Left ventricle myocardium inferior (tissue), 1 donor: ENCODE data around the gene CPT2. TPM values are rescaled to one million over a fixed set of nuclear protein-coding genes. Genes with fewer than 3 reads are reported as not detected.

Experiments used
- DNase-seq: peaks from one replicate; pipeline ENCODE4 v3.0.0-alpha.2; 2020
- H3K27ac ChIP-seq: fragments of 200-600 bp; replicated peaks from 2 replicates; pipeline ENCODE4 v1.8.0; 2021
- H3K27me3 ChIP-seq: fragments of 200-600 bp; 2 replicates; pipeline ENCODE4 v1.8.0; 2021; ENCODE audit warnings: low read depth
- H3K36me3 ChIP-seq: fragments of 200-600 bp; 2 replicates; pipeline ENCODE4 v1.8.0; 2021
- H3K4me1 ChIP-seq: fragments of 200-600 bp; 2 replicates; pipeline ENCODE4 v1.8.0; 2021
- H3K4me3 ChIP-seq: fragments of 200-600 bp; 2 replicates; pipeline ENCODE4 v1.8.0; 2021; ENCODE audit warnings: mild to moderate bottlenecking, moderate library complexity
- H3K9me3 ChIP-seq: fragments of 200-600 bp; replicated peaks from 2 replicates; pipeline ENCODE4 v1.8.0; 2021
- CTCF ChIP-seq: fragments of 200-600 bp; IDR thresholded peaks from 2 replicates; pipeline ENCODE4 v1.8.0; 2021; ENCODE audit warnings: antibody characterized with exemption, mild to moderate bottlenecking, borderline replicate concordance
- intact Hi-C: fragments of 100-400 bp; cut with micrococcal nuclease; formaldehyde crosslinking; loops from one replicate; pipeline ENCODE4 v1.11.0; 2022
- total RNA-seq: library from RNA; stranded (reverse); fragmentation: NEBNext Ultra II Directional; extraction: Animal tissue kit (Norgen Biotek cat#: 25700); gene quantifications from one replicate; pipeline ENCODE4 v1.2.1, GENCODE V29; 2021
- donor health status: DM: no; HTN: yes; CAD: no; lungs with severe emphysema.

The CPT2 gene
- total RNA-seq, 1 donor from 2014 or later: 31.7 TPM

DNA sequence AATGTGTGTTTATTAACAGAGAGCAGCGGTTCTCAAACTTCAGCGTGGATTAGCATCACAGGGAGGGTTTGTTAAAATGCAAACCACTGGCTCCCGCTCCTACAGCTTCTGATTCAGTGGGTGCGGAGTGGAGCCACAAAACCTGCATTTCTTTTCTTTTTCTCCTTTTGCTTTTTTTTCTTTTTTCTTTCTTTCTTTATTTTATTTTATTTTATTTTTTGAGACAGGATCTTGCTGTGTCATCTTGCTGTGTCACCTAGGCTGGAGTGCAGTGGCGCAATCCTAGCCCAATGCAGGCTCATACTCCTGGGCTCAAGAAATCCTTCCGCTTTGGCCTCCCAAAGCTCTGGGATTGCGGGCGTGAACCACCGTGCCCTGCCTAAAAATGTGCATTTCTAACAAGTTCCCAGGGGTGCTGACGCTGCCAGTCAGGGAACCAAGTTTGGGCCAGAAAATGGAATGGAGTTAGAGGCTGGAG is 33.3 kb upstream of the CPT2 start:
- Histone ChIP-seq H3K27ac (no peak overlapping the region), H3K4me3 (no peak overlapping the region), H3K9me3 (no peaks in the 10 kb centered on the region), H3K4me1 (no peaks in the 10 kb centered on the region), H3K27me3 (peaks cover 23% of the 10 kb centered on the region), H3K36me3 (no peaks in the 10 kb centered on the region)
- no peak for DNase-seq
- intact Hi-C loops: no loop called here
- no peak for TF ChIP-seq CTCF

DNA sequence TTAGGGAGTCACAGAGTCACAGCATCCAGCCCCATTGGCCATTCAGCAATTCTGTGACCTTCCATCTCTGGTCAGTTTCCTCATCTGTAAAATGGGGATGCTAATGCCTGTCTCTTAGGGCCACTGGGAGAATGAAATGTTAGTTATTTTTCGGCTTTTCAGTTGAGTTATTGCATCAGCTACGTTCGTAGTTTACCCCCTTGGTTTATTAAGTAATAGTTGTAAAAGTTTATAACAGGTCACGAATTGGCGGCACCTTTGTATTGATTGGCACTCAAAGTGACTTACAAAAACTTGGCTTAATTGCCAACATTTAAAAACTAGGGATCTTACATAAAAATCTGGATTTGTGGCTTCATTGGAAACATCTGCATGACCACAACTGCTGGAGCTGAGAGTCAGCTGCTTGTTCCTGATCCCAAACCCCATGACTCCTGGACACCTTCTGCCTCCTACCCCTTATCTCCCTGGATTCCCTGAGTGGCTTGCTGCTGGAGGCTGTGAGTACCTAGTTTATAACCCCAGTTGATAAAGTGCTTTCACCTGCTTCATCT is 31.1 kb upstream of the CPT2 start:
- Histone ChIP-seq H3K27me3 (peaks cover 23% of the 10 kb centered on the region), H3K27ac (no peak overlapping the region), H3K4me1 (no peaks in the 10 kb centered on the region), H3K36me3 (no peaks in the 10 kb centered on the region), H3K9me3 (no peaks in the 10 kb centered on the region), H3K4me3 (no peak overlapping the region)
- TF ChIP-seq CTCF: no peak
- no peak for DNase-seq
- intact Hi-C loops: no loop called here

DNA sequence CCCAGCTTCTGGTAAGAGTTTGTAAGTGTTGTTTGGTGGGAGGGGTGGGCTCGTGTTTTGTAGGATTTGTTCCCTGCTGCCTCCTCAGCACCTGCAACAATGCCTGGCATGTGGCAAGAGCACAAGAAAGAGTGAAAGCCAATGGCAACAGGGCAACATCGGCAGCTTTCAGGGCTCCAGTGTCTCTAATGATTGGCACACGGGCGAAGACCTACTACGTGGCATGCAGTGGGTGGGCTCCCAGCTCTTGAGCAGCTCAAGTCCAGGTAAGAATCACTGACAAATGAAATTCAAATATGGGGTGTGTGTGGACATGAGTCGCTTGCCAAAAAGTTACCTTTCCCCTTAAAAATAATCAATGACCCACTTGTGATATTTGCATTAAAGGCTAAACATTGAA is 30.3 kb upstream of the CPT2 start:
- TF ChIP-seq CTCF: no peak
- H3K9me3 ChIP-seq: no peaks in the 10 kb centered on the region
- no peaks in the 10 kb centered on the region for H3K36me3 ChIP-seq
- intact Hi-C loops: no loop called here
- DNase-seq: no peak
- H3K4me1 ChIP-seq: no peaks in the 10 kb centered on the region
- H3K27ac ChIP-seq: no peak overlapping the region
- H3K4me3 ChIP-seq: no peak overlapping the region
- peaks cover 18% of the 10 kb centered on the region for H3K27me3 ChIP-seq

DNA sequence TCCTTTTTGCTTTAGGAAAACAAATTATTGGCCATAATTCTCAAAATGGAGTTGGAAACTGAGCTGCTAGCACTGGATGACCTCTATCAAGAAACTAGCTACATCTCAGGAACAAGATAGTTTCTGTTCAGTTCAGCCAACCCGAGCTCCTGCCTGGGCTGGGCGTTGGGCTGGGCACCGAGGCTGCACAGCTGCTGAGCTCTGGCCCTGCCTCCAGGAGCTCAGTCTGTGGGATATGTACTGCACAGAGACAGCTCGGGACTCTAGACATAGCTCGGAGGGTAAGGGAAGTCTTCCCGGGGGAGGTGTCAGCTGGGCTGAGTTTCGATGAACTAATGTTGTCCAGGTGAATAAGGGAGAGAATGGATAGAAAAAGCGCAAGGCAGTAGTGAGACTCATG is 29.7 kb upstream of the CPT2 start:
- no peaks in the 10 kb centered on the region for H3K9me3 ChIP-seq
- TF ChIP-seq CTCF: no peak
- no peak overlapping the region for H3K27ac ChIP-seq
- no peaks in the 10 kb centered on the region for H3K4me1 ChIP-seq
- intact Hi-C loops: no loop called here
- peaks cover 16% of the 10 kb centered on the region for H3K27me3 ChIP-seq
- H3K4me3 ChIP-seq: no peak overlapping the region
- DNase-seq: no peak
- no peaks in the 10 kb centered on the region for H3K36me3 ChIP-seq

GRCh38 chr1:53172426-53173128 is 24.0 kb upstream of the CPT2 start:
- Histone ChIP-seq H3K27ac (no peak overlapping the region), H3K4me3 (no peak overlapping the region), H3K9me3 (no peaks in the 10 kb centered on the region), H3K36me3 (no peaks in the 10 kb centered on the region), H3K27me3 (no peaks in the 10 kb centered on the region), H3K4me1 (peaks cover 14% of the 10 kb centered on the region)
- peak; percentile 26 for TF ChIP-seq CTCF
- intact Hi-C loops: no loop called here
- no peak for DNase-seq
